ENCODE data around the gene LCE3E.

GRCh38 chr1:152537496-152537895 is 29.1 kb downstream of the LCE3E start:
- TF ChIP-seq CTCF (IDR thresholded peaks at IDR 0.05; ENCODE audit: low read depth, low read length) (no peak), MAX (IDR thresholded peaks at IDR 0.05; ENCODE audit: low read depth, low read length) (no peak), POLR2A (IDR thresholded peaks at IDR 0.05; ENCODE audit: extremely low read depth, insufficient read length) (no peak), MYC (IDR thresholded peaks at IDR 0.05; ENCODE audit: low read depth, low read length) (no peak)

Measured in NB4 (cell line).